ENCODE results near the gene PTPRD.
"Not testable (repeated sequence)": the region's sequence is repeated elsewhere in the genome, so short reads cannot be mapped to it uniquely, and the experiment has no call there.

Gene PTPRD

GRCh38 chr9:9942764-9943424 lies 669.9 kb downstream of the PTPRD start:
- Mint-ChIP-seq H3K4me3 (no peak overlapping the region), H3K4me1 (ENCODE audit: low read depth) (no peaks in the 10 kb centered on the region), H3K27me3 (no peaks in the 10 kb centered on the region), H3K9me3 (ENCODE audit: low read depth) (no peaks in the 10 kb centered on the region), H3K36me3 (no peaks in the 10 kb centered on the region), H3K27ac (no peak overlapping the region)

- no peak overlapping the region for H3K27ac Mint-ChIP-seq
- H3K36me3 Mint-ChIP-seq, result no peaks in the 10 kb centered on the region
Observed at GRCh38 chr9:9938432-9938831, 674.4 kb downstream of the PTPRD start.

GRCh38 chr9:9931464-9931863 lies 681.3 kb downstream of the PTPRD start:
- H3K27me3 Mint-ChIP-seq; H3K4me3 Mint-ChIP-seq; H3K36me3 Mint-ChIP-seq; H3K27ac Mint-ChIP-seq; H3K4me1 Mint-ChIP-seq (ENCODE audit: low read depth); H3K9me3 Mint-ChIP-seq (ENCODE audit: low read depth): not testable (repeated sequence)

More at GRCh38 chr9:9938432-9938831, 674.4 kb downstream of the PTPRD start:
- H3K4me1 Mint-ChIP-seq (ENCODE audit: low read depth), result no peaks in the 10 kb centered on the region
- H3K9me3 Mint-ChIP-seq (ENCODE audit: low read depth), result no peaks in the 10 kb centered on the region
- no peak overlapping the region for H3K4me3 Mint-ChIP-seq
- no peaks in the 10 kb centered on the region for H3K27me3 Mint-ChIP-seq

GRCh38 chr9:9924376-9924775 lies 688.4 kb downstream of the PTPRD start:
- Mint-ChIP-seq H3K4me1 (ENCODE audit: low read depth) (no peaks in the 10 kb centered on the region), H3K27me3 (no peaks in the 10 kb centered on the region), H3K9me3 (ENCODE audit: low read depth) (no peaks in the 10 kb centered on the region), H3K27ac (no peak overlapping the region), H3K36me3 (no peaks in the 10 kb centered on the region), H3K4me3 (no peak overlapping the region)

GRCh38 chr9:9921805-9922204 lies 691.0 kb downstream of the PTPRD start:
- Mint-ChIP-seq H3K36me3 (no peaks in the 10 kb centered on the region), H3K9me3 (ENCODE audit: low read depth) (no peaks in the 10 kb centered on the region), H3K4me3 (no peak overlapping the region), H3K27me3 (no peaks in the 10 kb centered on the region), H3K27ac (no peak overlapping the region), H3K4me1 (ENCODE audit: low read depth) (no peaks in the 10 kb centered on the region)

GRCh38 chr9:9920425-9921060 lies 692.3 kb downstream of the PTPRD start:
- Mint-ChIP-seq H3K27ac (no peak overlapping the region), H3K4me3 (no peak overlapping the region), H3K4me1 (ENCODE audit: low read depth) (no peaks in the 10 kb centered on the region), H3K27me3 (no peaks in the 10 kb centered on the region), H3K9me3 (ENCODE audit: low read depth) (peaks cover 7% of the 10 kb centered on the region), H3K36me3 (no peaks in the 10 kb centered on the region)

- H3K27ac Mint-ChIP-seq, result no peak overlapping the region
- H3K27me3 Mint-ChIP-seq, result no peaks in the 10 kb centered on the region
- H3K4me1 Mint-ChIP-seq (ENCODE audit: low read depth), result no peaks in the 10 kb centered on the region
- no peaks in the 10 kb centered on the region for H3K36me3 Mint-ChIP-seq
- peaks cover 12% of the 10 kb centered on the region for H3K9me3 Mint-ChIP-seq (ENCODE audit: low read depth)
- H3K4me3 Mint-ChIP-seq, result no peak overlapping the region
Observed at GRCh38 chr9:9919174-9919775, 693.5 kb downstream of the PTPRD start.

- Mint-ChIP-seq H3K36me3 (no peaks in the 10 kb centered on the region), H3K27me3 (no peaks in the 10 kb centered on the region), H3K27ac (no peak overlapping the region), H3K4me1 (ENCODE audit: low read depth) (no peaks in the 10 kb centered on the region), H3K4me3 (no peak overlapping the region), H3K9me3 (ENCODE audit: low read depth) (peaks cover 12% of the 10 kb centered on the region)
Observed at GRCh38 chr9:9917400-9917799, 695.4 kb downstream of the PTPRD start.

- Mint-ChIP-seq H3K4me3 (no peak overlapping the region), H3K27ac (no peak overlapping the region), H3K36me3 (no peaks in the 10 kb centered on the region), H3K4me1 (ENCODE audit: low read depth) (no peaks in the 10 kb centered on the region), H3K27me3 (no peaks in the 10 kb centered on the region), H3K9me3 (ENCODE audit: low read depth) (peaks cover 12% of the 10 kb centered on the region)
Observed at GRCh38 chr9:9914174-9914573, 698.6 kb downstream of the PTPRD start.

- Mint-ChIP-seq H3K27me3 (no peaks in the 10 kb centered on the region), H3K27ac (no peak overlapping the region), H3K9me3 (ENCODE audit: low read depth) (peaks cover 12% of the 10 kb centered on the region), H3K36me3 (no peaks in the 10 kb centered on the region), H3K4me1 (ENCODE audit: low read depth) (no peaks in the 10 kb centered on the region), H3K4me3 (no peak overlapping the region)
Observed at GRCh38 chr9:9913276-9913832, 699.4 kb downstream of the PTPRD start.

- no peaks in the 10 kb centered on the region for H3K4me1 Mint-ChIP-seq (ENCODE audit: low read depth)
- H3K36me3 Mint-ChIP-seq, result no peaks in the 10 kb centered on the region
- no peak overlapping the region for H3K27ac Mint-ChIP-seq
- H3K4me3 Mint-ChIP-seq, result no peak overlapping the region
- H3K9me3 Mint-ChIP-seq (ENCODE audit: low read depth), result peaks cover 12% of the 10 kb centered on the region
- H3K27me3 Mint-ChIP-seq, result no peaks in the 10 kb centered on the region
Observed at GRCh38 chr9:9912459-9912858, 700.3 kb downstream of the PTPRD start.

- Mint-ChIP-seq H3K36me3 (no peaks in the 10 kb centered on the region), H3K9me3 (ENCODE audit: low read depth) (no peaks in the 10 kb centered on the region), H3K4me3 (no peak overlapping the region), H3K27ac (no peak overlapping the region), H3K27me3 (no peaks in the 10 kb centered on the region), H3K4me1 (ENCODE audit: low read depth) (no peaks in the 10 kb centered on the region)
Observed at GRCh38 chr9:9905736-9906135, 707.1 kb downstream of the PTPRD start.

GRCh38 chr9:9904041-9904440 lies 708.8 kb downstream of the PTPRD start:
- H3K27ac Mint-ChIP-seq, result no peak overlapping the region
- H3K27me3 Mint-ChIP-seq, result no peaks in the 10 kb centered on the region
- H3K4me1 Mint-ChIP-seq (ENCODE audit: low read depth), result no peaks in the 10 kb centered on the region
- no peaks in the 10 kb centered on the region for H3K9me3 Mint-ChIP-seq (ENCODE audit: low read depth)
- no peaks in the 10 kb centered on the region for H3K36me3 Mint-ChIP-seq
- H3K4me3 Mint-ChIP-seq, result no peak overlapping the region

- Mint-ChIP-seq H3K9me3 (ENCODE audit: low read depth) (no peaks in the 10 kb centered on the region), H3K4me1 (ENCODE audit: low read depth) (no peaks in the 10 kb centered on the region), H3K27me3 (no peaks in the 10 kb centered on the region), H3K36me3 (no peaks in the 10 kb centered on the region), H3K27ac (no peak overlapping the region), H3K4me3 (no peak overlapping the region)
Observed at GRCh38 chr9:9901624-9902023, 711.2 kb downstream of the PTPRD start.

GRCh38 chr9:9893837-9894236 lies 719.0 kb downstream of the PTPRD start:
- no peaks in the 10 kb centered on the region for H3K4me1 Mint-ChIP-seq (ENCODE audit: low read depth)
- H3K9me3 Mint-ChIP-seq (ENCODE audit: low read depth), result no peaks in the 10 kb centered on the region
- H3K27ac Mint-ChIP-seq, result no peak overlapping the region
- H3K4me3 Mint-ChIP-seq, result no peak overlapping the region
- no peaks in the 10 kb centered on the region for H3K36me3 Mint-ChIP-seq
- no peaks in the 10 kb centered on the region for H3K27me3 Mint-ChIP-seq

All from activated naive CD8-positive, alpha-beta T cell (primary cell).